ENCODE data around the gene FKBP2. TPM values are rescaled to one million over a fixed set of nuclear protein-coding genes. Genes with fewer than 3 reads are reported as not detected.

The FKBP2 gene
- polyA plus RNA-seq, 1 experiment: 76.2 TPM

DNA sequence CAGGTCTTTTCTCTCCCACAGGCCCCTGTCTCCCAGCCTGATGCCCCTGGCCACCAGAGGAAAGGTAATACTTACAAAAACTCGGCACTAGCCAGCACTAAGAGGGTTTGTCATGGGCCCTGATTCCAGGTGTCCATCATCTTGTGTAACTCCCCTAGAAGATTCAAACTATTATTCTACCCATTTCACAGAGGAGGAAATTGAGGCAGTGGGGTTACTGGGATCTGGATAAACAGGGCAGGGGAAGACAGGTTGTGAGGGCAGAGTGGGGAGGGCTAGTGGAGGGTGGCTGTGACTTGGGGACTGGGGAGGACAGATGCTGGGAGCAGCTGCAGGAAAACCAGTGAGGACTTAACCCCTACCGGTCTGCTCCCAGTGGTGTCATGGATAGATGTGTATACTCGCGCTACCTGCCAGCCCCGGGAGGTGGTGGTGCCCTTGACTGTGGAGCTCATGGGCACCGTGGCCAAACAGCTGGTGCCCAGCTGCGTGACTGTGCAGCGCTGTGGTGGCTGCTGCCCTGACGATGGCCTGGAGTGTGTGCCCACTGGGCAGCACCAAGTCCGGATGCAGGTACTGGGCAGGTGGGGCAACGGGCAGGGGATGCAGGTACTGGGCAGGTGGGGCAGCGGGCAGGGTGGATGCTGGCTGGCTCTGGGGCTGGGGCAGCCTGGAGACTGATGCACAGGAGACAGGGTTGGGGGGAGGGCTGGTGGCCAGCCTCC, 5.3 kb upstream of the FKBP2 start:
- no peaks in the 10 kb centered on the region for H3K27me3 ChIP-seq (ENCODE audit: control insufficient read depth, insufficient read depth, low read length)
- DNase-seq (ENCODE audit: low read depth): no peak
- ChIA-PET CTCF (interaction anchor here (0.7 to 4.4 kb wide), 2 partner anchors 16 to 31 kb away, joined by 4 to 18 read pairs; partner anchors contain the start of gene PLCB3), POLR2A (no interaction called here)
- peak overlapping the region; percentile 56 for H3K4me3 ChIP-seq (ENCODE audit: low read depth, low read length)
- peaks cover 4% of the 10 kb centered on the region for H3K36me3 ChIP-seq (ENCODE audit: control insufficient read depth, insufficient read depth, low read length)
- no peak for TF ChIP-seq CTCF (IDR thresholded peaks at IDR 0.05; ENCODE audit: insufficient read depth, low read depth, low read length)

GRCh38 chr11:64237484-64237951, 3.4 kb upstream of the FKBP2 start:
- POLR2A ChIA-PET: no interaction called here
- no peak for TF ChIP-seq CTCF (IDR thresholded peaks at IDR 0.05; ENCODE audit: insufficient read depth, low read depth, low read length)
- Histone ChIP-seq H3K4me3 (ENCODE audit: low read depth, low read length) (no peak overlapping the region), H3K27me3 (ENCODE audit: control insufficient read depth, insufficient read depth, low read length) (no peaks in the 10 kb centered on the region), H3K36me3 (ENCODE audit: control insufficient read depth, insufficient read depth, low read length) (peaks cover 4% of the 10 kb centered on the region)
- no peak for DNase-seq (ENCODE audit: low read depth)
- CTCF ChIA-PET: interaction anchor here (1.1 to 4.4 kb wide), 2 partner anchors 11 to 14 kb away, joined by 3 to 18 read pairs; partner anchors contain the start of genes NUDT22, PLCB3 and TRPT1

GRCh38 chr11:64238076-64238475, 2.8 kb upstream of the FKBP2 start:
- TF ChIP-seq CTCF (IDR thresholded peaks at IDR 0.05; ENCODE audit: insufficient read depth, low read depth, low read length): no peak
- H3K27me3 ChIP-seq (ENCODE audit: control insufficient read depth, insufficient read depth, low read length): no peaks in the 10 kb centered on the region
- POLR2A ChIA-PET: no interaction called here
- CTCF ChIA-PET: interaction anchor here (0.6 to 4.4 kb wide), 3 partner anchors 13 to 32 kb away, joined by 3 to 18 read pairs (median 3); partner anchors contain the start of gene PLCB3
- H3K36me3 ChIP-seq (ENCODE audit: control insufficient read depth, insufficient read depth, low read length): peaks cover 6% of the 10 kb centered on the region
- no peak overlapping the region for H3K4me3 ChIP-seq (ENCODE audit: low read depth, low read length)
- no peak for DNase-seq (ENCODE audit: low read depth)

- CTCF ChIA-PET: interaction anchor here (1.0 to 4.4 kb wide), 2 partner anchors 12 to 33 kb away, joined by 3 to 18 read pairs; partner anchors contain the start of gene PLCB3
- no peak for TF ChIP-seq CTCF (IDR thresholded peaks at IDR 0.05; ENCODE audit: insufficient read depth, low read depth, low read length)
- POLR2A ChIA-PET: no interaction called here
- no peaks in the 10 kb centered on the region for H3K27me3 ChIP-seq (ENCODE audit: control insufficient read depth, insufficient read depth, low read length)
- H3K4me3 ChIP-seq (ENCODE audit: low read depth, low read length): no peak overlapping the region
- H3K36me3 ChIP-seq (ENCODE audit: control insufficient read depth, insufficient read depth, low read length): peaks cover 13% of the 10 kb centered on the region
- DNase-seq (ENCODE audit: low read depth): no peak
Measured at GRCh38 chr11:64238999-64239398, 1.9 kb upstream of the FKBP2 start.

GRCh38 chr11:64239662-64240434, 1.0 kb upstream of the FKBP2 start:
- no peak for DNase-seq (ENCODE audit: low read depth)
- ChIA-PET POLR2A (interaction anchor here (0.6 kb wide), 1 partner anchor 453 kb away, joined by 3 read pairs; no protein-coding TSS in a partner anchor), CTCF (interaction anchor here (4.4 kb wide), 1 partner anchor 11 kb away, joined by 18 read pairs; the partner anchor contains the start of gene PLCB3)
- peaks cover 16% of the 10 kb centered on the region for H3K36me3 ChIP-seq (ENCODE audit: control insufficient read depth, insufficient read depth, low read length)
- TF ChIP-seq CTCF (IDR thresholded peaks at IDR 0.05; ENCODE audit: insufficient read depth, low read depth, low read length): no peak
- H3K4me3 ChIP-seq (ENCODE audit: low read depth, low read length): peak overlapping the region; percentile 93
- no peaks in the 10 kb centered on the region for H3K27me3 ChIP-seq (ENCODE audit: control insufficient read depth, insufficient read depth, low read length)

All from BJ (cell line).